OCI-LY7 (cell line): ENCODE data around the gene IMMP2L.

ENCODE experiments used
- CTCF ChIP-seq: fragments of 200-600 bp; sonication (generic); conservative IDR thresholded peaks from 2 replicates; pipeline ENCODE4 v1.5.1; 2014; ENCODE audit warnings: mild to moderate bottlenecking, antibody characterized with exemption, low read length, moderate library complexity, mixed read lengths
- EZH2phosphoT487 ChIP-seq: fragments of 200-600 bp; sonication (generic); IDR thresholded peaks from 2 replicates; pipeline ENCODE4 v1.6.1; 2018; ENCODE audit warnings: low read depth, borderline replicate concordance, mild to moderate bottlenecking, mixed run types, antibody characterized with exemption, low read length, moderate library complexity, mixed read lengths

GRCh38 chr7:111529507-111530355 is 32.6 kb downstream of the IMMP2L start:
- TF ChIP-seq CTCF, result no peak
- TF ChIP-seq EZH2phosphoT487, result no peak
